NB4 (cell line): Measurements from ENCODE around the gene SSH2.

Experiments used
- DNase-seq: peaks from one replicate; pipeline ENCODE4 v3.0.0; 2010; ENCODE audit warnings: low read depth
- H3K4me3 ChIP-seq: one replicate; pipeline ENCODE4 v1.5.1; 2011; ENCODE audit warnings: mild to moderate bottlenecking, low read depth, low read length, moderate library complexity
- CTCF ChIP-seq: IDR thresholded peaks from one replicate; pipeline ENCODE4 v1.5.1; 2012; ENCODE audit warnings: low read depth, low read length
- MAX ChIP-seq: IDR thresholded peaks from 2 replicates; pipeline ENCODE4 v1.6.1; 2011; ENCODE audit warnings: low read depth, low read length
- MYC ChIP-seq: IDR thresholded peaks from 2 replicates; pipeline ENCODE4 v1.6.1; 2011; ENCODE audit warnings: low read depth, low read length
- POLR2A ChIP-seq: IDR thresholded peaks from 2 replicates; pipeline ENCODE4 v1.6.1; 2011; ENCODE audit warnings: mild to moderate bottlenecking; ENCODE audit not compliant: insufficient read length; ENCODE audit errors: extremely low read depth

Gene SSH2

GRCh38 chr17:29589524-29590410, 340.3 kb downstream of the SSH2 start, which contains the start of gene GIT1:
TSS of gene GIT1 (minus strand) at chr17:29589648. CDS start at chr17:29589378, 270 bp downstream.
- TF ChIP-seq POLR2A: peak; percentile 60
- TF ChIP-seq MYC: no peak
- peak; percentile 92 for DNase-seq
- H3K4me3 ChIP-seq: peak within 1 kb of the TSS; percentile 75

GRCh38 chr17:29588562-29589411, 341.2 kb downstream of the SSH2 start:
- peak; percentile 69 for DNase-seq
- peak overlapping the region; percentile 75 for H3K4me3 ChIP-seq
- peak; percentile 46; the same call in 1 of the 2 replicates for TF ChIP-seq MYC
- TF ChIP-seq CTCF: no peak
- TF ChIP-seq MAX: peak; percentile 69
- no peak for TF ChIP-seq POLR2A

GRCh38 chr17:29588017-29588561, 341.9 kb downstream of the SSH2 start:
- TF ChIP-seq CTCF (no peak), POLR2A (no peak), MAX (no peak), MYC (no peak)
- H3K4me3 ChIP-seq: peak overlapping the region; percentile 75
- DNase-seq: no peak

GRCh38 chr17:29587591-29587990, 342.4 kb downstream of the SSH2 start:
- peak overlapping the region; percentile 75 for H3K4me3 ChIP-seq
- DNase-seq: no peak
- no peak for TF ChIP-seq MAX
- no peak for TF ChIP-seq CTCF
- no peak for TF ChIP-seq POLR2A
- no peak for TF ChIP-seq MYC

- H3K4me3 ChIP-seq: peak overlapping the region; percentile 75
- TF ChIP-seq CTCF (no peak), POLR2A (no peak), MAX (no peak)
- no peak for DNase-seq
Measured at GRCh38 chr17:29586676-29587469, 343.2 kb downstream of the SSH2 start.
